Body of pancreas (tissue), 4 donors: Measurements from ENCODE around the gene CCDC134. TPM values are rescaled to one million over a fixed set of nuclear protein-coding genes. Genes with fewer than 3 reads are reported as not detected.

Experiments
- ATAC-seq: fragments of 150-250 bp; one replicate; pipeline ENCODE4 v1.9.1; 2016
- DNase-seq, 4 donors: peaks; one replicate each; pipeline ENCODE4 v3.0.0-alpha.2; 2019
- H3K27ac ChIP-seq, 4 donors: fragments of 200-600 bp; sonication (generic); 1 replicate in 3 of 4; 2 replicates in 1 of 4; pipeline versions ENCODE4 v1.5.1 to v1.6.1; 2016 to 2019; ENCODE audit warnings: mild to moderate bottlenecking in 1 of 4, mixed read lengths in 1 of 4, moderate library complexity in 1 of 4
- H3K27me3 ChIP-seq, 2 donors: fragments of 200-600 bp; sonication (generic); one replicate each; pipeline ENCODE4 v1.6.0; 2016; ENCODE audit warnings: mild to moderate bottlenecking in 1 of 2
- H3K36me3 ChIP-seq, 2 donors: fragments of 200-600 bp; sonication (generic); replicated peaks in 1 of 2; 2 replicates each; pipeline ENCODE4 v1.5.1; 2016; ENCODE audit warnings: low read depth in 2 of 2; ENCODE audit not compliant: insufficient read depth in 1 of 2
- H3K4me1 ChIP-seq: fragments of 200-600 bp; sonication (generic); one replicate; pipeline ENCODE4 v1.6.0; 2016
- H3K4me3 ChIP-seq, 2 donors: fragments of 200-600 bp; sonication (generic); 1 replicate in 1 of 2; 2 replicates in 1 of 2; pipeline ENCODE4 v1.5.1; 2016 to 2019
- H3K9me3 ChIP-seq, 3 donors: fragments of 200-600 bp; sonication (generic); 1 replicate in 2 of 3; 2 replicates in 1 of 3; pipeline ENCODE4 v1.5.1; 2016
- POLR2A ChIP-seq, 3 donors: fragments of 450-650 bp; IDR thresholded peaks; one replicate each; pipeline ENCODE4 v1.6.1; 2016; ENCODE audit warnings: antibody characterized with exemption in 3 of 3, mild to moderate bottlenecking in 2 of 3
- WGBS, 2 donors: methylation state at CpG; one replicate each; pipeline ENCODE4 v1.1.5; 2017; 5-methylcytosine and 5-hydroxymethylcytosine counted together
- intact Hi-C: fragments of 100-400 bp; cut with DNase I; formaldehyde crosslinking; loops from one replicate; pipeline ENCODE4 v1.15.1; 2023
- total RNA-seq, 2 donors: library from RNA; depleted of rRNA; stranded (reverse); fragments of >200 nt; gene quantifications; one replicate each; pipeline ENCODE4 v1.1.0, GENCODE V29; 2016
- TF ChIP-seq, protein P1 (sequence below), 7 experiments: fragments of 450-650 bp in 4 of 7; fragments of 200-600 bp in 3 of 7; sonication (generic) in 3 of 7; IDR thresholded peaks; one replicate each; pipeline ENCODE4 v1.5.1; 2016 to 2019; ENCODE audit warnings: antibody characterized with exemption in 7 of 7

The CCDC134 gene
- 10 to 100 TPM in 1 of 2 donors, 1 to 10 TPM in 1; 3.1 to 13.5 TPM for total RNA-seq

DNA sequence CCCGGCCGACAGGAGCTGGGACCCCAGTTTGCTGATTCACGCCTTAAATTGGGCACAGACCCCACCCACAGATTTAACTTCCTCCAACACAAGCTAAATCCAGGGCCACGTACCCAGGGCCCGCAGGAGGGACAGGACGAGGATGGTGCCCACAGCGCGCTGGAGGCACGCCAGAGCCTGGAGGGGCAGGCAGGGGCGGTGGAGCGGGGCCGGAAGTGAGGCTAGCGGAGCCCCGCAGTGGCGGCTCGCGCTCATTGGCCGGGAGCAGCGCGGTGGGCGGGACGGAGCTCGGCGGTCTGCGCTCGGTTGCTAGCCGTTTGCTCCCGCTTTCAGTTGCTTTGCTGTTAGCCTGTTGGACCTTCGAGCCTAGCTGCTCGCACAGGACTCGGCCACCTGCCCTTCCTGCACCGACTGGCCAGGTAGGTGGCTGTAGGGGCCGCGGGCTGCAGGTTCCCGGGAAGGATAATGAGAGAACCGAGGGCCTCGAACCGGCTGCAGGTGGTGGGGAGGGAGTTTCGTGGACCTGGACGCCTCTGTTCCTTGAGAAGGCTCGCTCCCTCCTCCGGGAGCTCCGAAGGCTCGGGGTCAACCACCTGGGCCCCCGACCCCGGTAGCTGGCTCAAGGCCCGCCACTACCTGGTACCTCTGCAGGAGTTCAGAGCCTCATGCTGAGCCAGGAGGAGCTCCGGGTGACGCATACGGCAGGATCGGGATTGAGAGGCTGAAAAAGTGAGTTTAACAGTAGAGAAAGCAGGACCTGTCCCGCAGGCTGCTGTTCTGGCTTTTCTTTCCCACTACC is at the start of gene CCDC134:
Gene CCDC134 (plus strand): TSS at position 332 of the 799 bp plus-strand sequence. CDS start 8,212 bp downstream, outside the sequence.
- WGBS, 2 donors: 1 to 2% methylated on average over 12 to 52 of the region's 52 CpGs
- H3K4me3 ChIP-seq: peak within 1 kb of the TSS; percentile 38 to 63
- H3K36me3 ChIP-seq: no peaks in the 10 kb centered on the region
- intact Hi-C loops: no loop called here
- DNase-seq: peak; percentile 92 to 94 (median 93)
- peak; percentile 97 for ATAC-seq
- no peaks in the 10 kb centered on the region for H3K9me3 ChIP-seq
- no peaks in the 10 kb centered on the region for H3K27me3 ChIP-seq
- TF ChIP-seq, protein P1, sequence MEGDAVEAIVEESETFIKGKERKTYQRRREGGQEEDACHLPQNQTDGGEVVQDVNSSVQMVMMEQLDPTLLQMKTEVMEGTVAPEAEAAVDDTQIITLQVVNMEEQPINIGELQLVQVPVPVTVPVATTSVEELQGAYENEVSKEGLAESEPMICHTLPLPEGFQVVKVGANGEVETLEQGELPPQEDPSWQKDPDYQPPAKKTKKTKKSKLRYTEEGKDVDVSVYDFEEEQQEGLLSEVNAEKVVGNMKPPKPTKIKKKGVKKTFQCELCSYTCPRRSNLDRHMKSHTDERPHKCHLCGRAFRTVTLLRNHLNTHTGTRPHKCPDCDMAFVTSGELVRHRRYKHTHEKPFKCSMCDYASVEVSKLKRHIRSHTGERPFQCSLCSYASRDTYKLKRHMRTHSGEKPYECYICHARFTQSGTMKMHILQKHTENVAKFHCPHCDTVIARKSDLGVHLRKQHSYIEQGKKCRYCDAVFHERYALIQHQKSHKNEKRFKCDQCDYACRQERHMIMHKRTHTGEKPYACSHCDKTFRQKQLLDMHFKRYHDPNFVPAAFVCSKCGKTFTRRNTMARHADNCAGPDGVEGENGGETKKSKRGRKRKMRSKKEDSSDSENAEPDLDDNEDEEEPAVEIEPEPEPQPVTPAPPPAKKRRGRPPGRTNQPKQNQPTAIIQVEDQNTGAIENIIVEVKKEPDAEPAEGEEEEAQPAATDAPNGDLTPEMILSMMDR (IDR thresholded peaks at IDR 0.05): peak in 1 of 7 experiments; percentile 14
- peak; percentile 88 to 94 (median 94) for TF ChIP-seq POLR2A (IDR thresholded peaks at IDR 0.05)
- peak within 1 kb of the TSS; percentile 75 to 92 (median 85) for H3K27ac ChIP-seq
- peaks cover 30% of the 10 kb centered on the region for H3K4me1 ChIP-seq

DNA sequence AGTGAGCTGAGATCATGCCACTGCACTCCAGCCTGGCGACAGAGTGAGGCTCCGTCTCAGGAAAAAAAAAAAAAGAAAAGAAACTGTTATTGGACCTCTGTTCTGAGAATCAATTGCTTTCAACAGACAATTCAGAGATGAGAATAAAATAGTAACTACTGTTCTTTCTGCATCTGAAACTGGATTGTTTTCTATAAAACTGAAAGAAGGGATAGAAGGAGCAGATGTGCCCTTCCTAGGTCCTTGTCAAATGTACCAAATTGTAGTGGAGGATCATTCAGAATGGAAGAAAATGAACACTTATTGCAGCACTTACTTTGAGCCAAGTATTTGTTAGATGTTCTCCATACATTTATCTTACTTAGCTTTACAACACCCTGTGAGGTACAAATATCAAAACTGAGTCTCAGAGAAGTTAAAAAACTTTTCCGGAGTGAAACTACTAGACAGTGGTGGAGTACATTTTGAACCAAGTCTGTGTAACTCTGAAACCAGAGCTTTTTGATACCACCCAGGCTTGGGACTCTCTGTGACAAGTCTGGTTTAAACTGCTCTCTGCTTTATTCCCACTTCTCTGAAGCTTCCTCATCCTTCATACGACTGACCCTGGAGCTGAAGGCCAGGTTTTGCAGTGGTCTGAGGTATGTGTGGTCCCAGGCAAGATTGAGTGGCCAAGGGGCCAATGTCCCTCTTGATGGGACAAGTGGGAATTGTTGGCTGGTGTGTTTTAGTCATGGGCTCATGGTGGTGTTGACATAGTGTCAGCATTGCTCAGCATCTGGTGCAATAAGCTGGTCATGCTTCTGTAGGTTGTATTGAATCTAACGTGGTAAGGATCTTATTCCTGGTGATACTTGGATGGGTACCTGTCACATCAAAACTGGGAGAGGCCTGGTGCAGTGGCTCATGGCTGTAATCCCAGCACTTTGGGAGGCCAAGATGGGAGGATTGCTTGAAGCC is 48.2 kb upstream of the CCDC134 start:
- H3K4me3 ChIP-seq: no peak overlapping the region
- H3K27ac ChIP-seq: no peak overlapping the region
- intact Hi-C loops: no loop called here
- TF ChIP-seq, protein P1 (IDR thresholded peaks at IDR 0.05): no peak
- no peak for TF ChIP-seq POLR2A (IDR thresholded peaks at IDR 0.05)
- 76 to 81% methylated on average over 5 of the region's 5 CpGs for WGBS, 2 donors
- DNase-seq (no peak), ATAC-seq (no peak)
- no peaks in the 10 kb centered on the region for H3K27me3 ChIP-seq
- H3K9me3 ChIP-seq: no peaks in the 10 kb centered on the region
- H3K36me3 ChIP-seq: no peaks in the 10 kb centered on the region
- H3K4me1 ChIP-seq: no peaks in the 10 kb centered on the region

DNA sequence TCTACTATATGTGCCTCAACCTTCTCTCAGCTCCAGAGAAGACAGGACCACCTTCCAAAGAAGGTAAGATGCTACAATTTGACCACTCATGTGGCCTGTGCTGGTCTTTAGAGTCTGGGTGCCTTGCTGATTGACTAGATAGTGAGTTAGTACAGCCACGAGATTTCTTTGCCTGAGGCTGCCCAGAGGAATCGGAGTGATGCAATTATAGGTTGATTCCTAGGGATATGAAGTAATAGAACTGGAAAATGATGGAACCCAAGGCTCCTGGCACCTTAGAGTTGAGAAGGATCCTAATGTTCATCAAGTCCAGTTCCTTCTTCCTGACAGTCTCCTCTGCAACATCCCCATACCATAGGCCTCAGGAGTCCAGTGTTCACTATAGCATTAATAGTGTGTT is 46.5 kb upstream of the CCDC134 start:
- WGBS, 2 donors: 39 to 46% methylated on average over 2 of the region's 2 CpGs
- intact Hi-C loops: no loop called here
- Histone ChIP-seq H3K36me3 (no peaks in the 10 kb centered on the region), H3K4me3 (no peak overlapping the region), H3K4me1 (no peaks in the 10 kb centered on the region), H3K9me3 (no peaks in the 10 kb centered on the region), H3K27ac (no peak overlapping the region), H3K27me3 (no peaks in the 10 kb centered on the region)
- no peak for DNase-seq
- TF ChIP-seq POLR2A (IDR thresholded peaks at IDR 0.05): no peak
- TF ChIP-seq, protein P1 (IDR thresholded peaks at IDR 0.05): no peak
- no peak for ATAC-seq

DNA sequence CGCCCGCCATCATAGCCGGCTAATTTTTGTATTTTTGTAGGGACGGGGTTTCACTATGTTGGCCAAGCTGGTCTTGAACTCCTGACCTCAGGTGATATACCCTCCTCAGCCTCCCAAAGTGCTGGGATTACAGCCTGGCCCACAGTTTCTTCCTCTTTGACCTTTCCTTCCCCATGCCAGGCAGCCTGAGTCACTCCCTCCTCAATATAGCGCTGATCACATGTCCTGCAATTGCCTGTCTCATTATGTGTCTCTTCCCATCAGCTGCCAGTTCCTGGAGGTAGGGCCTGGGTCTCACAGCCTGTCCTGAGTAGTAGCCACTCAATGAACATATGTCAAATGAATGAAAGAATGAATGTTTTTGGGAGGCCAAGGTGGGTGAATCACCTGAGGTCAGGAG is 43.0 kb upstream of the CCDC134 start:
- ATAC-seq (no peak), DNase-seq (no peak)
- no peaks in the 10 kb centered on the region for H3K4me1 ChIP-seq
- TF ChIP-seq, protein P1 (IDR thresholded peaks at IDR 0.05): no peak
- TF ChIP-seq POLR2A (IDR thresholded peaks at IDR 0.05): no peak
- intact Hi-C loops: no loop called here
- H3K27ac ChIP-seq: no peak overlapping the region
- H3K4me3 ChIP-seq: no peak overlapping the region
- no peaks in the 10 kb centered on the region for H3K9me3 ChIP-seq
- no peaks in the 10 kb centered on the region for H3K36me3 ChIP-seq
- H3K27me3 ChIP-seq: no peaks in the 10 kb centered on the region
- WGBS, 2 donors: 89 to 97% methylated on average over 5 of the region's 5 CpGs
